GM12892 (cell line): ENCODE data around the gene C16orf89.
"Not testable (repeated sequence)": the region's sequence is repeated elsewhere in the genome, so short reads cannot be mapped to it uniquely, and the experiment has no call there.

ENCODE experiments used
- POLR2A ChIP-seq: IDR thresholded peaks from 2 replicates; pipeline ENCODE4 v1.6.1; 2011; ENCODE audit warnings: low read depth, low read length, control low read depth
- POLR2AphosphoS5 ChIP-seq: IDR thresholded peaks from 2 replicates; pipeline ENCODE4 v1.6.1; 2011; ENCODE audit warnings: low read depth, low read length, control low read depth
- TAF1 ChIP-seq: IDR thresholded peaks from 2 replicates; pipeline ENCODE4 v1.6.1; 2011; ENCODE audit warnings: low read depth, mild to moderate bottlenecking, control low read depth, low read length, borderline replicate concordance

DNA sequence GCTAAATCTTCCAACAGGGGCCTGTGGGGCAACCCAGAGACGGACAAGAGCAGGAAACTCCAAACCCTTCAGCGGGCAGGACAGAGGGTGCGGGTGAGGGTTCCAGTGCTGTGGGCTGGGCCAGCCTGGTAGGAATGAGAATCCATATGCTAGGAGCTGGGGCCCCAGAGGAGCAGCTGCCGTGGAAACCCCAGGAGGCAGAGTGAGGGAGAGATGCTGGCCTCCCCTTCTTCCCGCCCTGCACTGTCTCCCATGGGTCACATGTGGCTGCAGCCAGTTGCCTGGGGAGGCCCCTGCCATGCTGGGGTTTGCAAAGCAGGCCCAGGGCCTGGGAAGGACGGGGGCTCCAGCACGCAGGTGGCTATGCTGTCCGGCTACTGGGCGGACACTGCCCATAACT lies 27.3 kb upstream of the C16orf89 start:
- TF ChIP-seq POLR2A, POLR2AphosphoS5, TAF1: not testable (repeated sequence)
